Measurements from ENCODE around the gene PIK3C3.
"Not testable (repeated sequence)": the region's sequence is repeated elsewhere in the genome, so short reads cannot be mapped to it uniquely, and the experiment has no call there.

PIK3C3 gene

GRCh38 chr18:42080340-42080739, 125.3 kb downstream of the PIK3C3 start:
- no peak for DNase-seq

GRCh38 chr18:42082415-42083234, 127.6 kb downstream of the PIK3C3 start:
- no peak for DNase-seq

- DNase-seq: no peak
Observed at GRCh38 chr18:42086288-42086687, 131.3 kb downstream of the PIK3C3 start.

- DNase-seq: no peak
Observed at GRCh38 chr18:42087235-42087634, 132.2 kb downstream of the PIK3C3 start.

- no peak for DNase-seq
Observed at GRCh38 chr18:42087876-42088275, 132.8 kb downstream of the PIK3C3 start.

GRCh38 chr18:42092848-42093247, 137.8 kb downstream of the PIK3C3 start:
- no peak for DNase-seq

- no peak for DNase-seq
Observed at GRCh38 chr18:42094875-42095274, 139.8 kb downstream of the PIK3C3 start.

- no peak for DNase-seq
Observed at GRCh38 chr18:42095732-42096377, 140.8 kb downstream of the PIK3C3 start.

GRCh38 chr18:42100248-42100647, 145.2 kb downstream of the PIK3C3 start:
- no peak for DNase-seq

- DNase-seq: no peak
Observed at GRCh38 chr18:42100911-42101310, 145.9 kb downstream of the PIK3C3 start.

- no peak for DNase-seq
Observed at GRCh38 chr18:42105394-42105793, 150.4 kb downstream of the PIK3C3 start.

GRCh38 chr18:42106784-42107183, 151.8 kb downstream of the PIK3C3 start:
- DNase-seq: no peak

- DNase-seq: no peak
Observed at GRCh38 chr18:42107287-42107686, 152.3 kb downstream of the PIK3C3 start.

- no peak for DNase-seq
Observed at GRCh38 chr18:42107691-42108450, 152.8 kb downstream of the PIK3C3 start.

- not testable (repeated sequence) for DNase-seq
Observed at GRCh38 chr18:42112147-42112546, 157.1 kb downstream of the PIK3C3 start.

GRCh38 chr18:42112657-42113420, 157.8 kb downstream of the PIK3C3 start:
- no peak for DNase-seq

- no peak for DNase-seq
Observed at GRCh38 chr18:42113529-42114191, 158.6 kb downstream of the PIK3C3 start.

- peak; percentile 32 for DNase-seq
Observed at GRCh38 chr18:42114310-42114943, 159.4 kb downstream of the PIK3C3 start.

GRCh38 chr18:42126586-42126985, 171.6 kb downstream of the PIK3C3 start:
- DNase-seq: no peak

- DNase-seq: no peak
Observed at GRCh38 chr18:42131066-42131929, 176.3 kb downstream of the PIK3C3 start.

- DNase-seq: no peak
Observed at GRCh38 chr18:42131930-42132244, 176.9 kb downstream of the PIK3C3 start.
